ENCODE results near the gene DAD1. TPM values are rescaled to one million over a fixed set of nuclear protein-coding genes. Genes with fewer than 3 reads are reported as not detected.
A peak's percentile ranks its signal among the peaks of the same experiment; 100 is the strongest.
"Not testable (repeated sequence)": the region's sequence is repeated elsewhere in the genome, so short reads cannot be mapped to it uniquely, and the experiment has no call there.

DAD1 gene
- total and polyA plus RNA-seq, 8 donors, result 192 to 251 (median 201) TPM

DNA sequence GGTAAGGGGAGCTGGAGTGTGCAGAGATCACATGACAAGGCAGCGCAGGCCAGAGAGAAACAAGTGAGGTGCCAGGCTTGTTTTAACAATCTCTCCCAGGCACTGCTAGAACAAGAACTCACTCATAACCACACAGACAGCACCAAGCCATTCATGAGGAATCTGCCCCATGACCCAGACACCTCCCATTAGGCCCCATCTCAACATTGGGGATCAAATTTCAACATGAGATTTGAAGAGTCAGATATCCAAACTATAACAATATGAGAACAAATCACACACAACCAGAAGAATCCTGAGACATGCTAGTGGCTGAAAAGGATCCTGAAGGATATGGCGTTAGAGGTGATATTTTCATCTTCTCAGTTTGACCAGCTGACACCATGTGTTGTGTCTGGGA, 33.2 kb upstream of the DAD1 start:
- Histone ChIP-seq H3K36me3 (no peaks in the 10 kb centered on the region), H3K27ac (no peak overlapping the region), H3K4me3 (no peak overlapping the region), H3K27me3 (no peaks in the 10 kb centered on the region), H3K9me3 (no peaks in the 10 kb centered on the region), H3K4me1 (no peaks in the 10 kb centered on the region)
- TF ChIP-seq, protein P1, sequence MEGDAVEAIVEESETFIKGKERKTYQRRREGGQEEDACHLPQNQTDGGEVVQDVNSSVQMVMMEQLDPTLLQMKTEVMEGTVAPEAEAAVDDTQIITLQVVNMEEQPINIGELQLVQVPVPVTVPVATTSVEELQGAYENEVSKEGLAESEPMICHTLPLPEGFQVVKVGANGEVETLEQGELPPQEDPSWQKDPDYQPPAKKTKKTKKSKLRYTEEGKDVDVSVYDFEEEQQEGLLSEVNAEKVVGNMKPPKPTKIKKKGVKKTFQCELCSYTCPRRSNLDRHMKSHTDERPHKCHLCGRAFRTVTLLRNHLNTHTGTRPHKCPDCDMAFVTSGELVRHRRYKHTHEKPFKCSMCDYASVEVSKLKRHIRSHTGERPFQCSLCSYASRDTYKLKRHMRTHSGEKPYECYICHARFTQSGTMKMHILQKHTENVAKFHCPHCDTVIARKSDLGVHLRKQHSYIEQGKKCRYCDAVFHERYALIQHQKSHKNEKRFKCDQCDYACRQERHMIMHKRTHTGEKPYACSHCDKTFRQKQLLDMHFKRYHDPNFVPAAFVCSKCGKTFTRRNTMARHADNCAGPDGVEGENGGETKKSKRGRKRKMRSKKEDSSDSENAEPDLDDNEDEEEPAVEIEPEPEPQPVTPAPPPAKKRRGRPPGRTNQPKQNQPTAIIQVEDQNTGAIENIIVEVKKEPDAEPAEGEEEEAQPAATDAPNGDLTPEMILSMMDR (IDR thresholded peaks at IDR 0.05), result no peak
- no peak for DNase-seq
- no peak for ATAC-seq
- intact Hi-C loops (cut with DNase I), result no loop called here

DNA sequence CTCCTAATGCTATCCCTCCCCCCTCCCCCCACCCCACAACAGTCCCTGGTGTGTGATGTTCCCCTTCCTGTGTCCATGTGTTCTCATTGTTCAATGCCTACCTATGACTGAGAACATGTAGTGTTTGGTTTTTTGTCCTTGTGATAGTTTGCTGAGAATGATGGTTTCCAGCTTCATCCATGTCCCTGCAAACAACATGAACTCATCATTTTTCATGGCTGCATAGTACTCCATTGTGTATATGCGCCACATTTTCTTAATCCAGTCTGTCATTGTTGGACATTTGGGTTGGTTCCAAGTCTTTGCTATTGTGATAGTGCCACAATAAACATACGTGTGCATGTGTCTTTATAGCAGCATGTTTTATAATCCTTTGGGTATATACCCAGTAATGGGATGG, 26.7 kb upstream of the DAD1 start:
- DNase-seq; H3K27ac ChIP-seq; H3K9me3 ChIP-seq; H3K27me3 ChIP-seq; ATAC-seq; H3K4me3 ChIP-seq; intact Hi-C loops (cut with DNase I); H3K4me1 ChIP-seq: not testable (repeated sequence)
- peaks cover 0 to 17% of the 10 kb centered on the region in 2 donors for H3K36me3 ChIP-seq

DNA sequence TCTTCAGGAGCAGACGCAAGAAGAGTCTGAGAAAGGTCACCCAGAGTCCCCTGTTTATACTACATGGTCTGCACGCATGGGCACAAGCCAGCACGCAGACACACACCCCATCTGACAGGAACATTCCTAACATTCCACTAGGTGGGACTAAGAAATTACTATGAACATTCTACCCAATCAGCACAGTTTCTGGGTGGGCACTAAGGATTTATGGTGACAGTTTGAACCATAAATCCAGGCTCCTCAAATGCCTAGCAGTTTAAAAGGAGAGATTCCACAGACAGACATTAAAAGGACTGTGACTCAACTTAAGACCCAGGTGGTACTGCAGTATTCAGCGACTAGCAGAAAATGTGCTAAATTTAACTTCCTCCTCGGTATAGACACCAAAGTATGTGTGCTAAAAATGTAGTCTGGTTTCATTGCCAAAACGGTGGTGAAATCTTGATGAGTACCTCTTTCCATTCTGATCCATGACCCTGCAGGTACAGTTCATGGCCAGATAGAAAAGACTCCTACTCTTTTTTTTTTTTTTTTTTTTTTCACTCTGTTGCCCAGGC, 25.3 kb upstream of the DAD1 start:
- Histone ChIP-seq H3K36me3 (peaks cover 0 to 32% of the 10 kb centered on the region in 2 donors), H3K27ac (peak overlapping the region; percentile 20 to 70), H3K4me3 (no peak overlapping the region), H3K4me1 (peaks cover 7 to 8% of the 10 kb centered on the region in 2 donors), H3K9me3 (peaks cover 0 to 3% of the 10 kb centered on the region in 2 donors), H3K27me3 (no peaks in the 10 kb centered on the region)
- intact Hi-C loops (cut with DNase I), result no loop called here
- TF ChIP-seq, protein P1 (IDR thresholded peaks at IDR 0.05), result no peak
- ATAC-seq (peak; percentile 83), DNase-seq (peak in 1 of 4 donors; percentile 26)

DNA sequence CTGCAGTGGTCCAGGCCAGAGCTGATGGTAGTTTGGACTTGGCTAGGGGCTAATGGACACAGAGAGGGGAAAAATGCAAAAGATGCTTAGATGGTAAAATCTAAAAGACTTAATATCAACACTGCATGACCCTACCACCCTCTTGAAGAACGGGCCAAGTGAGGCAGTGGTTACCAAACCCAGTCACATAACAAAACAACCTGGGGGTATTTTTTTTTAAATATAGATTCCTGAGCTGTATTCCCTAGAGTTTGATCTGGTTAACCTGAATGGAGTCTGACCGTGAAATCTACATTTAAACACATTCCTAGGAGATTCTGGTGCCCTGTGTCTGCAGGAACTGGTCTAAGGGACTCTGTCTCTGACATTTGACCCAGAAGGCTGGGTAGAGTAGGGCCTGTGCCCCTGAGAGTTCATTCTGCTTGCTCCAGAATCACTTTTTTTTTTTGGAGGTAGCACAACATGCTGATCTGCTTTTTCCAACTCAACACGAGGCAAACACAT, 24.8 kb upstream of the DAD1 start:
- ATAC-seq, result no peak

DNA sequence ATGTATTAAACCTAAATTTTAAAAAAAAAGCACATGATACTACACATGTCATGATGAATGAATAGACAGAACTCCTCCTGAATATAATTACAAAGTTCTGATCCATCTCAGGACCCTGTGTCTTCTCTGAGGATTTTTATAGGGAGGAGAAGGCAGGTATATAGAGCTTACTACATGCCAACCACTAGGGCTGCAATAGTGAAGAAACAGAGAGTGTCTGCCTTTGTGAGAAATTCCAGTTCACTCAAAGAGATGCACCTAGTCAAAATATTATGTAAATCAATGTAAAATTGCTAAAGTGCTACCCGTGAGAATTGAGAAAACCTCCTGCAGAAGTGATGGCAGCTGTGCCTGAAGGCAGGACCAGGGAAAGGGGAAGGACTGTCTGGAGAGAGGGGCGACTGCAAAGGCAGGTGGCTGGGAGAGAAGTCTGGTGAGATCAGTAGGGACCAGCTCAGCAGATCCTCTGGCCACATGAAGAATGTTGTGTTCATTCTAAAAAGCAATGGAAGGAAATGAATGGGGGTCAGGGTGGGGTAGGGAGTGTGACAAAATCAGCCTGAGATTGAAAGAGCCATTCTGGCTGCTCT, 24.2 kb upstream of the DAD1 start:
- intact Hi-C loops (cut with DNase I), result no loop called here
- TF ChIP-seq, protein P1 (IDR thresholded peaks at IDR 0.05), result no peak
- ATAC-seq, result no peak
- DNase-seq, result no peak
- H3K4me1 ChIP-seq, result peaks cover 7 to 8% of the 10 kb centered on the region in 2 donors
- H3K9me3 ChIP-seq, result peaks cover 0 to 3% of the 10 kb centered on the region in 2 donors
- H3K27me3 ChIP-seq, result no peaks in the 10 kb centered on the region
- H3K27ac ChIP-seq, result peak overlapping the region in 1 of 2 donors; percentile 70
- peaks cover 0 to 41% of the 10 kb centered on the region in 2 donors for H3K36me3 ChIP-seq
- H3K4me3 ChIP-seq, result no peak overlapping the region

More for the DNA sequence above, 24.8 kb upstream of the DAD1 start:
- Histone ChIP-seq H3K27me3 (no peaks in the 10 kb centered on the region), H3K4me3 (no peak overlapping the region), H3K9me3 (peaks cover 0 to 3% of the 10 kb centered on the region in 2 donors), H3K27ac (peak overlapping the region; percentile 20 to 70), H3K4me1 (peaks cover 7 to 8% of the 10 kb centered on the region in 2 donors), H3K36me3 (peaks cover 0 to 37% of the 10 kb centered on the region in 2 donors)
- TF ChIP-seq, protein P1 (IDR thresholded peaks at IDR 0.05), result no peak
- no peak for DNase-seq
- intact Hi-C loops (cut with DNase I), result no loop called here
